GM21528 (cell line): ENCODE data around the gene APOA5.
"Not testable (repeated sequence)": the region's sequence is repeated elsewhere in the genome, so short reads cannot be mapped to it uniquely, and the experiment has no call there.

ENCODE experiments used
- ATAC-seq: cut with Tn5 transposase; IDR thresholded peaks from one replicate; pipeline ENCODE4 v1.9.1; 2021; ENCODE audit warnings: mild to moderate bottlenecking, moderate library complexity; ENCODE audit not compliant: unreplicated experiment, low FRiP score

Gene APOA5, protein sequence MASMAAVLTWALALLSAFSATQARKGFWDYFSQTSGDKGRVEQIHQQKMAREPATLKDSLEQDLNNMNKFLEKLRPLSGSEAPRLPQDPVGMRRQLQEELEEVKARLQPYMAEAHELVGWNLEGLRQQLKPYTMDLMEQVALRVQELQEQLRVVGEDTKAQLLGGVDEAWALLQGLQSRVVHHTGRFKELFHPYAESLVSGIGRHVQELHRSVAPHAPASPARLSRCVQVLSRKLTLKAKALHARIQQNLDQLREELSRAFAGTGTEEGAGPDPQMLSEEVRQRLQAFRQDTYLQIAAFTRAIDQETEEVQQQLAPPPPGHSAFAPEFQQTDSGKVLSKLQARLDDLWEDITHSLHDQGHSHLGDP

DNA sequence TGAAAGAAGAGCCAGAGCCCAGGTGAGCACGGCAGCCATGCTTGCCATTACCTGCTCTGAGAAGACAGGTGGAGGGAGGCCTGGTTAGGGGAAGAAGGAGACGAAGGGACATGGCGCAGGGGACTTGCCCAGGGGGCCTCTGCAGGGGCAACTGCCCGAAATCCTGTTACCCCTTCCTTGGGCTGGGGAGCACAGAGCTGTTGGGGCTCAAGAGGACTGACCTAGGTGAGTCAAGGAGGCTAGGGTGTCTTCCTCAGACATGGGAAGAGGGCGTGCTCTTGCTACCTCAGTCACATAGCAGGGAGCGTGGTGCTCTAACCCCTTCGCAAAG is at the start of gene APOA5:
Gene APOA5, minus strand, starts transcription at position 67 of the 331 bp plus-strand sequence. Its CDS starts 19 bp downstream, at position 48.
- no peak for ATAC-seq

DNA sequence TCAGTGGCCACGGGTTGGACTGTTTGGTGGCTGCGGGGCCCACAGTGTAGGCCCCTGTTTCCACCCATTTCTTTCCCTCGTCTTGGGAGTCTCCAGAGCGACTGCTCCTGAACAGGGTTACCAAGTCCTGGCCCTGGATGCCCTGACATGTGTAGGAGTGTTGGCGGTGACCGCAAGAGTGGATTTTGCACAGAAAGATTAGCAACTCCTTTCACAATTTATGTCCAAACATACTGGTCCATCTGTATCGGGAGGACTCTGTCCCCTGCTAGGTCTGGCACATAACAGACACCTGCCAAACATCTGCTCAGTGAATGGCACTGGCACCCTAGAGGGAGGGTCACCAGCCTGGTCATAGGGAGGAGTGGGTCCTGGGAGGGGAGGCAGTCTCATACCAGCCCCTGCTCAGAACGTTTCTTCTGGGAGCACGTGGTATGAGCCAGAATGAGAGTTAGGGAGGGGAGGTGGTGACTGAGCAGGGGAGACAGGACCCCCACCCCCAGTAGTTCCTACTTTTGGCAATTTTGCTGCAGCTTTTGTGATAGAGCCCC is 49.1 kb upstream of the APOA5 start:
- no peak for ATAC-seq

- ATAC-seq, result no peak
Measured at GRCh38 chr11:116840224-116840745, 48.6 kb upstream of the APOA5 start.

GRCh38 chr11:116838321-116839084 is 46.8 kb upstream of the APOA5 start:
- ATAC-seq, result no peak

DNA sequence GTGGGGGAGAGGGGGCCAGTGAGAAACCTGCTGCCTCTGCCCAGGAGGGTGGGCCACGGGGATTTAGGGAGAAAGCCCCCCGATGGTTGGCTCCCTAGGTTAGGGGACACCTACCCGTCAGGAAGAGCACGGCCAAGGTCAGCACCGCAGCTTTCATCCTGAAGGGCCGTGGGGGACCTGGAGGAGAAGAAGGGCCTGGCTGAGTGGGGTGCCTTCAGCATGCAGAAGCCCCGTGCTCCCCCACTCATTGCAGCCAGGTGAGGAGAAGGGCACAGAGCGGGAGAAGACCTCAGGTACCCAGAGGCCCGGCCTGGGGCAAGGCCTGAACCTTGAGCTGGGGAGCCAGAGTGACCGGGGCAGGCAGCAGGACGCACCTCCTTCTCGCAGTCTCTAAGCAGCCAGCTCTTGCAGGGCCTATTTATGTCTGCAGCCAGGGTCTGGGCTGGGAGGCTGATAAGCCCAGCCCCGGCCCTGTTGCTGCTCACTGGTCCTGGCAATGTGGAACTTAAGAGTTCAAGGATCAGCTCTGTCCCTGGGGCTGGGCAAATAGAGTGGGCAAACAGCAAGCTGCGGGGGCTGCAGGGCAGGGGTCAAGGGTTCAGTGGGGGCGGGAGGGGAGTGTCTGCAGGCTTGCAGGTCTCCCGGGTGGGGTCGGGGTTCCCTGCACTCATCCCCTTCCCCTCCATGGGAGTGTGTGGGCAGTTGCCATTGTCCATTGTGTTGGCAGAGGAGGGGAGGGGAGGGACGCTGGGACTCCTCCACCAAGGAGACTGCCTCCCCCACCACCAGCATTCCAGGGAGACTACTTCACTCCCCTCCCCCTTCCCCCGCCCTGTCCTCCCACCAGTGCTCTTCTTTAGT is 45.8 kb upstream of the APOA5 start, which contains the start of gene APOA1:
Gene APOA1, minus strand, starts transcription at position 392 of the 861 bp plus-strand sequence. Its CDS starts 235 bp downstream, at position 157.
- no peak for ATAC-seq

DNA sequence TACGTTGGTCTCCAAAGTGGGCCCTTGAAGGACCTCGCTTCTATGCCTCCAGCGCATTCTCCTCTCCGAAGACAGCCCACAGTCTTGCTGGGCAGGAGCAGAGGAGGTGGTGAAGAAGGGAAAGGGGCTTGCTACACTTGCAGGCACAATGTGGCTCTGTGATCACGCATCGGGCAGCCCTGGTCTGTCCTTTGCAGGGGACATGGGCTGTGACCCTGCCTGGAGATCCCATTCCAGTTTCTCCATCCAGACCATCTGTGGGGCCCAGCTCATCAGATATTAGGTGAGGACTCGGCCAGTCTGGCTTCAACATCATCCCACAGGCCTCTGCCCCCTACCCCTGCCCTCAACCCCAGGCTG is 44.9 kb upstream of the APOA5 start:
- no peak for ATAC-seq

- peak; percentile 69 for ATAC-seq
Measured at GRCh38 chr11:116835791-116836631, 44.3 kb upstream of the APOA5 start.

GRCh38 chr11:116835042-116835772 is 43.5 kb upstream of the APOA5 start:
- ATAC-seq, result peak; percentile 7

DNA sequence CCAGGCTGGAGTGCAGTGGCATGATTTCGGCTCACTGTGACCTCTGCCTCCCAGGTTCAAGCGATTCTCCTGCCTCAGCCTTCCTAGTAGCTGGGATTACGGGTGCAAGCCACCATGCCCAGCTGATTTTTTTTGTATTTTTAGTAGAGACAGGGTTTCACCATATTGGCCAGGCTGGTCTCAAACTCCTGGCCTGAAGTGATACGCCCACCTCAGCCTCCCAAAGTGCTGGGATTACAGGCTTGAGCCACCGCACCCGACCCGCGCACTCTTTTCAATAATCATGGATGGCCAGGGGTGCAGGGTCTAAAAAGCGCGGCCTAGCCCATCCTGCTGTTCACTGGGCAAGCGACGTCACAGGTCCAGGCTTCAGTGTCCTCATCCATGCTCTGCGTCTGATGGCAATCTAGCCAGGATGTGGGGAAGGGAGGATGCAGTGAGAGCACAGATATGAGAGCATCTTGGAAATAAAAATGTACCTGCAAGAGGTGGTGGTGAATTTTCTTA is 42.9 kb upstream of the APOA5 start:
- not testable (repeated sequence) for ATAC-seq

DNA sequence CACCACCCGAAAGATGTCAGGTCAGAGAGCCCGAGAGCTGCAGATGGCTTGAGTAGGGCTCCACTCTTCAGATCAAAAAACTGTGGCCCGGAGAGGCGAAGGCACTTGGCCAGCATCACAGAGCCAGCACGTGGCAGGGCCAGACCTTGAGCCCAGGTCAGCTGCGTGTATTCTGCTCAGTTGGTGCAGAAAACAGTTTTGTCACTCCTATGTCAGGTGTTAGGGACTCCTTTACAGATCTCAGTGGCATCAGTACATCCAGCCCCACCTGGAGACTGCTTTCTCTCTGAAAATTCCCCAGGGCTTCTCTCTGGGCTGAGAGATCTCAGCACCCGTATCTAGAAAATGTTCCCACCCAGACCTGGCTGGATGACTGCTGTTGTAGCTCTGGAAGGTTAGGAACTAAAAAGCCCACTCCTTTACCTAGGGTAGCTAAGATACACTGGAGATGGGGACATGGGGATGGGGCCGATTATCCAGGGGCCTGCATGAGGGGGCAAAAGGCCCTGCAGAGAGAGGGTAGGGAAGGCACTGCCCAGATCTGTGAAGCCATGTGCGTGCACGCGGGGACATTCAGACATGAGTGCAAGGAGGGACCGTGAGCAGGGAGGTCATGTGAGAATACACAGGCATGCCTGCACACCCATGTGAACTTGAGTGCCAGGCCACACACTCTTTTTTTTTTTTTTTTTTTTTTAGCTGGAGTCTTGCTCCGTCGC is 42.3 kb upstream of the APOA5 start:
- ATAC-seq, result no peak

DNA sequence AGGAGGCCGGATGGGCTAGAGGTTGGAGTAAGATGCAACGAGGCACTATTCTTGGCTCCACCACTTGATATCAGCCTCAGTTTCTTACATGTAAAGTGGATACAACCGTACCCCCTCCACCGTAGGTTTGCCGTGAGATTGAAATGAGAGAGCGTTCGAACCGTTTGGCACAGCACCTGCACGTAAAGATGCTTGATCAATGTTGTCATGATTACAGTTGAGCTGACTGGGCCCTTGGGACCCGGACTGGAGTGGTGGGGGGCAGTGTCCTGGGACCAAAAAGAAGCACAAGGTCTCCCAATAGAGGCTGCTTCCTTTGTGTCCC is 41.8 kb upstream of the APOA5 start:
- no peak for ATAC-seq

DNA sequence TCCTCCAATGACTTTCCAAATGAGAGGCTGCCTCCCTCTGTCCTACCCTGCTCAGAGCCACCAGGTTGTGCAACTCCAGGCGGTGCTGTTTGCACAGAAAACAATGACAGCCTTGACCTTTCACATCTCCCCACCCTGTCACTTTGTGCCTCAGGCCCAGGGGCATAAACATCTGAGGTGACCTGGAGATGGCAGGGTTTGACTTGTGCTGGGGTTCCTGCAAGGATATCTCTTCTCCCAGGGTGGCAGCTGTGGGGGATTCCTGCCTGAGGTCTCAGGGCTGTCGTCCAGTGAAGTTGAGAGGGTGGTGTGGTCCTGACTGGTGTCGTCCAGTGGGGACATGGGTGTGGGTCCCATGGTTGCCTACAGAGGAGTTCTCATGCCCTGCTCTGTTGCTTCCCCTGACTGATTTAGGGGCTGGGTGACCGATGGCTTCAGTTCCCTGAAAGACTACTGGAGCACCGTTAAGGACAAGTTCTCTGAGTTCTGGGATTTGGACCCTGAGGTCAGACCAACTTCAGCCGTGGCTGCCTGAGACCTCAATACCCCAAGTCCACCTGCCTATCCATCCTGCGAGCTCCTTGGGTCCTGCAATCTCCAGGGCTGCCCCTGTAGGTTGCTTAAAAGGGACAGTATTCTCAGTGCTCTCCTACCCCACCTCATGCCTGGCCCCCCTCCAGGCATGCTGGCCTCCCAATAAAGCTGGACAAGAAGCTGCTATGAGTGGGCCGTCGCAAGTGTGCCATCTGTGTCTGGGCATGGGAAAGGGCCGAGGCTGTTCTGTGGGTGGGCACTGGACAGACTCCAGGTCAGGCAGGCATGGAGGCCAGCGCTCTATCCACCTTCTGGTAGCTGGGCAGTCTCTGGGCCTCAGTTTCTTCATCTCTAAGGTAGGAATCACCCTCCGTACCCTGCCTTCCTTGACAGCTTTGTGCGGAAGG is 40.9 kb upstream of the APOA5 start:
- no peak for ATAC-seq

DNA sequence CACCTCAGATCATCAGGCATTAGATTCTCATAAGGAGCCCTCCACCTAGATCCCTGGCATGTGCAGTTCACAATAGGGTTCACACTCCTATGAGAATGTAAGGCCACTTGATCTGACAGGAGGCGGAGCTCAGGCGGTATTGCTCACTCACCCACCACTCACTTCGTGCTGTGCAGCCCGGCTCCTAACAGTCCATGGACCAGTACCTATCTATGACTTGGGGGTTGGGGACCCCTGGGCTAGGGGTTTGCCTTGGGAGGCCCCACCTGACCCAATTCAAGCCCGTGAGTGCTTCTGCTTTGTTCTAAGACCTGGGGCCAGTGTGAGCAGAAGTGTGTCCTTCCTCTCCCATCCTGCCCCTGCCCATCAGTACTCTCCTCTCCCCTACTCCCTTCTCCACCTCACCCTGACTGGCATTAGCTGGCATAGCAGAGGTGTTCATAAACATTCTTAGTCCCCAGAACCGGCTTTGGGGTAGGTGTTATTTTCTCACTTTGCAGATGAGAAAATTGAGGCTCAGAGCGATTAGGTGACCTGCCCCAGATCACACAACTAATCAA is 40.2 kb upstream of the APOA5 start:
- no peak for ATAC-seq

- ATAC-seq, result no peak
Measured at GRCh38 chr11:116830184-116830912, 38.7 kb upstream of the APOA5 start.

GRCh38 chr11:116829525-116830183 is 38.0 kb upstream of the APOA5 start, which contains the start of gene APOC3:
TSS of gene APOC3 (plus strand) at chr11:116829907. CDS start at chr11:116830583, 676 bp downstream.
- no peak for ATAC-seq
